Kidney capillary endothelial cell (primary cell): ENCODE measurements around the gene CRB2.

ENCODE experiments used
- DNase-seq: peaks from one replicate; pipeline ENCODE4 v3.0.0-alpha.2; 2018; ENCODE audit warnings: low spot score

Gene CRB2

GRCh38 chr9:123347289-123348060 lies 8.5 kb upstream of the CRB2 start:
- no peak for DNase-seq

DNA sequence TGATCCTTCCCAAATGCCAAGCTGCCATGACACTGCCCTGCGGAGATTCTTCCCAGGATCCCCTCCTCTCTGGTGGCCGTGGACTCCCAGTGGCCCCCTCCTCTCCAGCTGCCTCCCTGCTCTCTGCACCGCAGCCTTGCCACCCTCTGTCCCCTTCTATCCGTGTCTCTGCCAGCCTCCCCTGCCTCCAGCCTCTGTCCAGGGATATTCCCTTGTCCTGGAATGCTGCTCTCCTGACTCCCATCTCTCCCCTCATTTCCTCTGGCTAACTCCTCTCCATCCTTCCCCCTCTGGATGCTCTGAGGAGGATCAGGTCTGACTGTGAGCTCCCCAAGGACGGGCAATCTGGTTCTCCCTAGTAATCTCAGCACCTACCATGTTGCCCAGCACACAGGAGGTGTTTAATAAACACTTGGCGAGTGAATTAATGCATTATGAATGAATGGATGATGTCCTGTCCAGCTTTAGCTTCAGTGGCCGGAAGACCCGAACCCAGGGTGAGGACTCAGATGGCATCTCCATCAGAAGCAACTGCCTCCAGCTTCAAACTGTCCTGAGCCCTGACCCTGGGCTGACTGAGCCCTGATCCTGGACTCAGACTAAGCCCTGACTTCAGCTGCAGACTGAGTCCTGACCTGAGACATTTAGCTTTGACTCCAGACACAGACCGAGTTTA lies 7.5 kb upstream of the CRB2 start:
- DNase-seq: no peak

DNA sequence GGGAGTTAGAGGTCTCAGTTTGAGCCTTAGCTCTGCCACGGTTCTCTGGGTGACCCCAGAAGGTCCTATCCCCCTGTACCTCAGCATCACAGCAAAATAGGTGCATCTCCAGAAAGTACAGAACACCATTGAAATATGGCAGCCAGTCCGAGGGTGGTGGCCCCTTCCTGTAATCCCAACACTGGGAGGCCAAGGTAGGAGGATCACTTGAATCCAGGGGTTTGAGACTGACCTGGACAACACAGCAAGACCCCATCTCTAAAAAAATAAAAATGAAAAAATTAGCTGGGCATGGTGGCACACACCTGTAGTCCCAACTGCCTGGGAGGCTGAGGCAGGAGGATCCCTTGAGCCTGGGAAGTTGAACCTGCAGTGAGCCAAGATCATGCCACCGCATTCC lies 7.0 kb upstream of the CRB2 start:
- DNase-seq: no peak

- DNase-seq: peak; percentile 63
Observed at GRCh38 chr9:123349691-123350480, 6.1 kb upstream of the CRB2 start.

- no peak for DNase-seq
Observed at GRCh38 chr9:123350590-123351310, 5.2 kb upstream of the CRB2 start.

DNA sequence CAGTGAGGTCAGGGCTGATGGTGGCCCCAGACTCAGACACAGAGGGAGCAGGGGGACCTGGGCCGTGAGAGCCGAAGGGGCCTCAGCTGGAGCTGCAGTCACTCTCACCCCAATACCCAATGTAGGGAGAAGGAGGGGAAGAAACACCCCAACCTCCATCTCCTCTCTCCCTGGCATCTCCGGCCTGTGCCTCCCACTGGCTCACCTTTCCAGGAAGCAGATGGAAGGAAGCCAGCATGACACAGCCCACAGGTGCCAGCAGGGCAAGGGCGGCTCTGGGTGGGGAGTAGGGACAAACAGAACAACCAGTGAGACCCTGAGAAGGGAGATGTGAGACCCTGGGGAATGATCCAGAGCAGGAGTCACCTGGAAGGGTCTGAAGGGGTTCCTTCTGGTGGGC lies 3.0 kb upstream of the CRB2 start:
- DNase-seq: no peak

- DNase-seq: peak; percentile 38
Observed at GRCh38 chr9:123353984-123354591, 1.9 kb upstream of the CRB2 start.

DNA sequence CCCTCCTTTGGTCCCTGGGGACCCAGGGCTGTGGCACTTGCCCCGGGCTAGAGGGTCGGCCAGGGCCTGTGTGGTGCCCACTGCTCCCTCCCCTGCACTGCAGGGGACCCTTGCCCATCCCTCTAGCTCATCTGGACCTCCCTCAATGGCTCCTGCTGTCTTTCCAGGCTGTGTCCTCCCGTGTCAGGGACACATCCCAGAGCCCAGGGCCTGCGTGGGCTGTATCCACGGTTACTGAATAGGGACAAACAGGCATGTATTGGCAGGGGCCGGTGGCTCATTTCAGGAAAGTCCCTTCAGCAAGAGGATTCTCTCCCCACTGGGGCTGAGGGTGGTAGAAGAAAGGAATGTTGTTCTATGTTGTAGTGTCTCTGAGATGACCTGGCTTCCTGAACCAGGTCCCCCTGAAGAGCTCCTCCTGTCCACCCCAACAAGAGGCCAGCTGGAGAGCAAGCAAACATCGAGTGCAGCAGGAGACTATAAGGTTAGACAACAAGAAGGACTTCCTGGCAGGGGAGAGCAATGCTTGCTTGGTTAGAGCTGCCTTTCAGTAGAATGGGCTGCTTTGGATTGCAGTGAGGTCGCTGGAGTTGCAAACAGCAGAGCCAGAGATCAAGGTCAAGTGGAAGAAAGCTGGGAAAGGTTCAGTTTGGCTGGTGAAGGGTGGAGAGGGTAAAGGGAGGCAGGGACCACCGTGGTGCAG lies 1.0 kb upstream of the CRB2 start:
- DNase-seq: no peak

DNA sequence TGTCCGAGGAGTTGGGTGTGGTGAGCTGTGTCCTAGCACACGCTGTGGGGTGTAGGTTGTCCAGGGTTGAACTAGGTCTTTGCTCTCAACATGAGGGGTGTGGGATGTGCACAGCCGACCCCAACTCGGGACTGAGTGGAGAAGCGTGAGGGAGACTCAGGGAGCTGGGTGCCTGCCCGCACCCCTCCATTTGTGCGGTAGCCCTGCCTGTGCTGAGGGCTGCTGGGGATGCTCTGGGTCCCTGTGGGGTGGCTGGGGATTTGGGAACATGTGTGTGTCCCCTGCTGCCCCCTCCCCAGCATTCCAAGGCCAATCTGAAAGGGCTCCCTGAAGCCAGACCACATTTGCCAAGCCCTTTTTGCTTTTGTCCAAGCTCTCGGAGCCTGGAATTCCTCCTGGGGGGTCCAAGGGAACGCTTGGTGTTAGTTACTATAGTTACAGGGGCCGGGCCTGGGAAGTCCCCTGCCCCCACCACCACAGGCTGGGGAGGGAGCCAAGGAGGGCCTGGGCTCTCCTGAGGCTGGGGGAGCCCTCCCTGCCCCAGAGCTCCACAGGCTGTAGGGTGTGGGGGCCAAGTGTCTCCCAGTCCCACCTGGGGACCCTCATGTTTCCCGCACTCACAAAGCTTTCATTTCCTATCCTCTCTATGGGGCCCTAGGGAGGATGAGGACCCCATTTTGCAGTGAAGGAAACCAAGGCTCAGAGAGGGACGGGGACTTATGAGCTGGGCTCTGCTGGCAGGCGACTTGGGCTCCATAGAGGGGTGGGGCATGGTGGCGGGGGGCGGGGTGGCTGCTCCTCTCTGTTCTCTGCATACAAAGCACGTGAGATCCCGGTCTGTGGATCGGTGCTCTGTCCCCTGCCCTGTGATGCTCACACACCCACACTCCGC lies 1.1 kb downstream of the CRB2 start:
- no peak for DNase-seq

DNA sequence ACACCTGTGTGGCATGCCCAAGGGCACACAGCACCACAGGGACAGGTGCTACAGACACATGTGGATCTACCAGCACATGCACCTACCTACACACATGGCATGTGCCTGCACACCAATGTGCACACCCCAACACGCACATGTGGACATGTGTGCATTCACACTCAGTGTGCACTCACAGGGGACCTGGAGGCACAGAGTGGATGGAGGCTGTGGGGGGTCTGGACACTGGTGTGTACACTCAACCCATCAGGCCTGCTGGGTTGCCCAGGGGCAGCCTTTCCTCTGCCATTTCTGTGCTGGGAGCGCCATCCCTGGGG lies 1.7 kb downstream of the CRB2 start:
- DNase-seq: no peak

DNA sequence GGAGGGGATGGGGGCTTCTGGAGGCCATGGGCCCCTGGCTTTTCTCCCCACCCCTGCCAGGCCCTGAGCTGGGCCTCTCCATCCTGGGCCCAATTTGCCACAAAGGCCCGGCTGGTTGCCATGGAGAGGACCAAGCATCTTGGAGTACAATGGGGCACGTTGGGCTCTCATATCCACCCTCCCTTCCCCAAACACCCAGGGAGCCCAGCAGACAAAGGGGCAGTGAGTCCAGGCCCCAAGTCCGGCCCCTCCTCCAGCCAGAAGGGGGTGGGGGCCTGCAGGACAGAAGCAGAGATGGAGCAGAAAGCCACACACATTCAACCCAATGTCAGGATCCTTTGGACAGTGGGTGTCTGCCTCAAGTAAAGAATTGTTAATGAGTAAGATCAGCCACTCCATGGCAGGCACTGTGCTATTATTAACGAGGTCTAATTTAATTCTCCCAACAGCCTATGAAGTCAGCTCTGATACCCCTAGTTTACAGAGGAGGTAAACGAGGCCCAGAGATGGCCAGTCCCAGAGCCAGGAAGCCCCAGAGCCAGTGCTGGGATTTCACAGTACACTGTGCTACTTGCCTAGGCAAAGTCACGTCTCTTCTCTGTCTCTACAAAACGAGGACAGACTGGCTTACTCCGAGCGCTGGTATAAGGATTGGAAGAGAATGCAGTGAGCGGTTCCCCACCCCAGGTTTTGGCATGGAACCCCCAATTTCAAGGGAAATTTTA lies 2.3 kb downstream of the CRB2 start:
- no peak for DNase-seq

DNA sequence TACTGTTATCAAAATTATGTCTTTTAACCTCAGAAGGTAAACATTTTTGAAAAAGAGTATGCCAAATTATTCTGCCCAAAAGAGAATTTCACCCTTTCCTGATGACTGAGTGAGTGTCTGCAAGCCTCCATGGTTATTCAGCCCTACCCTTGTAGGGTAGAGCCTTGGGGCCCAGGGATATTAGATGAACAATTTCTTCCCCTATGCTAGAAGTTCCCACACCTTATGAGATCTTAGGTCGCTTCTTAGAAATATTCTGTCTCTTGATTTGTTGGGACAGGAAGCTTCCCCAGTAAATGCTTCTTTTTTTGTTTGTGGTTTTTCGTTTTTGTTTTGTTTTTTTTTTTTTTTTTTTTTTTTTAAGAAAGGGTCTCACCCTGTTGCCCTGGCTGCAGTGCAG lies 3.1 kb downstream of the CRB2 start:
- no peak for DNase-seq

GRCh38 chr9:123359546-123359945 lies 3.5 kb downstream of the CRB2 start:
- DNase-seq: no peak

- no peak for DNase-seq
Observed at GRCh38 chr9:123360161-123361085, 4.4 kb downstream of the CRB2 start.

DNA sequence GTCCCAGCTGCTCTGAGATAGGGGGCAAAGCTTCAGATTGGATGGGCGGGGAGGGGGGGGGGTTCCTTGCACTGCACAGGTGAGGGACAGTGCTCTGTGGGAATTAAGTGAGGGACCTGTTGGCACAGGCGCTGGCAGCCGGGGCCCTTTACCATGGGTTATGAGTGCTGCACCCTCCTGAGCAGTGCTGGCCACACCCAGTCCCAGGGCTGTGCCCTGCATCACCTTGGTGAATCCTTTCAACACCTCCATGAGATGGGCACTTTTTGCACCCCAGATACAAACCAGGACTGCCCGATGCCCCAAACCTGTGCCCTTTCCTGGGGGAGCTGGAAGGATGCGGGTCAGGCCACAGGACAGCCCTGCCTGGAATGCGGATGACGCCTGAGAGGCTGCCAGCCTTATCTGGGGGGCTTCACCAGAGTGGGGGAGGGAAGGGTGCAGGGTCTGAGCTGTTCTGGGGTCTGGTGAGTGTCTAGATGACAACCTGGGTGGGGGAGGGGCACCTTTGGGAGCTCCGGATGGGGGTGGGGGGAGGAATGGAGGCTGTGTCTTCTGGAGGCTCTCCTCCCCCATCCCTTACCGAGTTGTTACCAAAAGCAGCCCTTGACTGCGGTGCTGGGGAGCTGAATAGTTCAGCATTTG lies 5.2 kb downstream of the CRB2 start:
- DNase-seq: no peak

DNA sequence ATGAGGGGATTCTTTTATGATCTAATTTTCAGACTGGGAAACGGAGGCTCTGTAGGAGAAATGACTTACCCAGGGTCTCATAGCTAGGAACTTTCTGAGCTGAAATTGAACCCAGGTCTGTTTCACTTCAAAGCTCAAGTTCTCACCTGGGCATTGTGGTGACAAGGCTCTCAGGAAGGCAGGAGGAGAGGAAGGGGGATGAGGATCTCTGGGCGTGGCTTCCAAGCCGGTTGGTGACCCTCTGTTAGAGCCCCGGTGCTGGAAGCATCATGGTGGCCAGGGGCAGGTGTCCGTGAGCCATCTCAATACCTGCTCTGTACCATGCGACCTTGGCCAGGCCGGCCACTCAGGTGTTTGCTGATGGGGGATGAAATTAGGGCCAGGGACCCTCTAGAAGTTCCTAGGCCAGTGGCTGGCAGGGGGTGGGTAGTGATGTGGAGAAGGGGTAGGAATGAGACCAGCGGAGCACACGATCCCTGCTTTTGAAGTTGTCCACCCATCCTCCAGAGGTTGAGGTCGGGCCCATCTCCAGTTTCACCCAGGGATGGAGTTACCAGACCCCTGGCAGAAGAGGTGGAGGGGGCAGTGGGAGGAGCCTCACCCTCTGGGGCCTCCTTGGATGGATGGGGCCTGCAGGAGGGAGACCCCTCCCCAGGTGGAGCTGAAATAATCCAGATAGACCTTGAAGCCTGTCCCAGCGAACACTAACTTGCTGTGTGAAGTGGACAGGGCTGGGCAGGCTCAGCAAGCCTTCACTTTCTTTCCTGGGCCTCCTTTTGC lies 5.9 kb downstream of the CRB2 start:
- no peak for DNase-seq

DNA sequence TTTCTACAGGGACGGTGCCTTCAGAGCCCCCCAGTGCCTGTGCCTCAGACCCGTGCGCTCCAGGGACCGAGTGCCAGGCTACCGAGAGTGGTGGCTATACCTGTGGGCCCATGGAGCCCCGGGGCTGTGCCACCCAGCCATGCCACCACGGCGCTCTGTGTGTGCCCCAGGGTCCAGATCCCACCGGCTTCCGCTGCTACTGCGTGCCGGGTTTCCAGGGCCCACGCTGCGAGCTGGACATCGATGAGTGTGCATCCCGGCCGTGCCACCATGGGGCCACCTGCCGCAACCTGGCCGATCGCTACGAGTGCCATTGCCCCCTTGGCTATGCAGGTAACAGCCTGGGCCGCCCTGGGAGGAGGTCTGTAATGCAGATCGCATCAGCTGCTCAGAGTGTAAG lies 6.9 kb downstream of the CRB2 start:
- DNase-seq: no peak
